GM19372 (cell line): ENCODE data around the gene DHX38.
A peak's percentile ranks its signal among the peaks of the same experiment; 100 is the strongest.

ENCODE experiments used
- ATAC-seq: cut with Tn5 transposase; IDR thresholded peaks from one replicate; pipeline ENCODE4 v1.9.1; 2021; ENCODE audit warnings: mild to moderate bottlenecking, low read depth, moderate library complexity; ENCODE audit not compliant: unreplicated experiment

The DHX38 gene

GRCh38 chr16:72112906-72113615 lies 19.4 kb downstream of the DHX38 start:
- no peak for ATAC-seq

- ATAC-seq = no peak
Observed at GRCh38 chr16:72113616-72113945, 19.9 kb downstream of the DHX38 start.

GRCh38 chr16:72120026-72120425 lies 26.4 kb downstream of the DHX38 start:
- ATAC-seq = no peak

GRCh38 chr16:72122308-72122707 lies 28.7 kb downstream of the DHX38 start:
- no peak for ATAC-seq

GRCh38 chr16:72122916-72123315 lies 29.3 kb downstream of the DHX38 start:
- no peak for ATAC-seq

GRCh38 chr16:72123426-72123825 lies 29.8 kb downstream of the DHX38 start:
- ATAC-seq = no peak

GRCh38 chr16:72124148-72124547 lies 30.5 kb downstream of the DHX38 start:
- no peak for ATAC-seq

GRCh38 chr16:72124761-72125634 lies 31.4 kb downstream of the DHX38 start:
- peak; percentile 65 for ATAC-seq

GRCh38 chr16:72125635-72126428 lies 32.2 kb downstream of the DHX38 start:
- no peak for ATAC-seq

- ATAC-seq = no peak
Observed at GRCh38 chr16:72126429-72126765, 32.8 kb downstream of the DHX38 start.

- ATAC-seq = no peak
Observed at GRCh38 chr16:72128701-72129100, 35.1 kb downstream of the DHX38 start.

GRCh38 chr16:72129976-72130656 lies 36.5 kb downstream of the DHX38 start:
- no peak for ATAC-seq

- ATAC-seq = no peak
Observed at GRCh38 chr16:72131036-72131435, 37.4 kb downstream of the DHX38 start.

- no peak for ATAC-seq
Observed at GRCh38 chr16:72132726-72133125, 39.1 kb downstream of the DHX38 start.

GRCh38 chr16:72134507-72134906 lies 40.9 kb downstream of the DHX38 start:
- ATAC-seq = no peak

- ATAC-seq = no peak
Observed at GRCh38 chr16:72137380-72138063, 43.9 kb downstream of the DHX38 start.

GRCh38 chr16:72138064-72138572 lies 44.5 kb downstream of the DHX38 start:
- no peak for ATAC-seq

- no peak for ATAC-seq
Observed at GRCh38 chr16:72139908-72140307, 46.3 kb downstream of the DHX38 start.

- no peak for ATAC-seq
Observed at GRCh38 chr16:72142476-72142875, 48.8 kb downstream of the DHX38 start.
